Measurements from ENCODE around the gene CER1.

GRCh38 chr9:14674630-14675029 lies 47.9 kb downstream of the CER1 start:
- no peak for TF ChIP-seq POLR2A (IDR thresholded peaks at IDR 0.05)
- TF ChIP-seq, protein P1, sequence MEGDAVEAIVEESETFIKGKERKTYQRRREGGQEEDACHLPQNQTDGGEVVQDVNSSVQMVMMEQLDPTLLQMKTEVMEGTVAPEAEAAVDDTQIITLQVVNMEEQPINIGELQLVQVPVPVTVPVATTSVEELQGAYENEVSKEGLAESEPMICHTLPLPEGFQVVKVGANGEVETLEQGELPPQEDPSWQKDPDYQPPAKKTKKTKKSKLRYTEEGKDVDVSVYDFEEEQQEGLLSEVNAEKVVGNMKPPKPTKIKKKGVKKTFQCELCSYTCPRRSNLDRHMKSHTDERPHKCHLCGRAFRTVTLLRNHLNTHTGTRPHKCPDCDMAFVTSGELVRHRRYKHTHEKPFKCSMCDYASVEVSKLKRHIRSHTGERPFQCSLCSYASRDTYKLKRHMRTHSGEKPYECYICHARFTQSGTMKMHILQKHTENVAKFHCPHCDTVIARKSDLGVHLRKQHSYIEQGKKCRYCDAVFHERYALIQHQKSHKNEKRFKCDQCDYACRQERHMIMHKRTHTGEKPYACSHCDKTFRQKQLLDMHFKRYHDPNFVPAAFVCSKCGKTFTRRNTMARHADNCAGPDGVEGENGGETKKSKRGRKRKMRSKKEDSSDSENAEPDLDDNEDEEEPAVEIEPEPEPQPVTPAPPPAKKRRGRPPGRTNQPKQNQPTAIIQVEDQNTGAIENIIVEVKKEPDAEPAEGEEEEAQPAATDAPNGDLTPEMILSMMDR (IDR thresholded peaks at IDR 0.05), result no peak
